Endothelial cell of umbilical vein (primary cell): ENCODE results near the gene STKLD1. TPM values are rescaled to one million over a fixed set of nuclear protein-coding genes. Genes with fewer than 3 reads are reported as not detected.
A peak's percentile ranks its signal among the peaks of the same experiment; 100 is the strongest.

Experiments
- BruUV-seq: library from RNA; stranded (reverse); fragments of 400-500 nt; replicated peaks from 2 replicates; lab custom pipeline; 2021; lab: Mats Ljungman, UMichigan
- CTCF ChIA-PET: fragments of 300-600, 350-600 bp; sonication (Branson Sonifier 250); formaldehyde crosslinking; loops from one replicate; lab custom pipeline; 2021; ENCODE audit warnings: antibody characterized with exemption, inconsistent platforms; lab: Charles Lee
- POLR2A ChIA-PET: fragments of 300-600, 350-600 bp; sonication (Branson Sonifier 250); formaldehyde crosslinking; loops from one replicate; lab custom pipeline; 2021; ENCODE audit warnings: antibody characterized with exemption, inconsistent platforms; lab: Charles Lee
- DNase-seq: peaks from one replicate; pipeline ENCODE4 v3.0.0-alpha.2; 2011; ENCODE audit warnings: low read depth, low spot score
- FAIRE-seq: peaks from 2 replicates; lab custom pipeline; 2011; peaks lifted over from hg19 to GRCh38; lab: Jason Lieb, UNC
- H2AFZ ChIP-seq: 2 replicates; pipeline ENCODE4 v1.6.0; 2012; ENCODE audit warnings: low read depth, low read length, control low read depth, inconsistent platforms
- H3K27ac ChIP-seq: 2 replicates; pipeline ENCODE4 v1.5.1; 2011; ENCODE audit warnings: low read depth, mild to moderate bottlenecking, control low read depth, low read length, moderate library complexity; ENCODE audit not compliant: insufficient read depth
- H3K27me3 ChIP-seq, 2 experiments: 2 replicates each; pipeline versions ENCODE4 v1.6.0 to v1.6.1; 2011; ENCODE audit warnings: low read length in 2 of 2, mixed read lengths in 1 of 2; ENCODE audit not compliant: control insufficient read depth in 2 of 2, insufficient read depth in 2 of 2
- H3K36me3 ChIP-seq, 2 experiments: 2 replicates in 1 of 2; 3 replicates in 1 of 2; pipeline ENCODE4 v1.5.1; 2011; ENCODE audit warnings: low read length in 2 of 2, mild to moderate bottlenecking in 1 of 2, moderate library complexity in 1 of 2; ENCODE audit not compliant: control insufficient read depth in 2 of 2, insufficient read depth in 2 of 2; ENCODE audit errors: extremely low read depth in 1 of 2
- H3K4me1 ChIP-seq: 3 replicates; pipeline ENCODE4 v1.5.1; 2011; ENCODE audit warnings: mild to moderate bottlenecking, low read length; ENCODE audit not compliant: control insufficient read depth, insufficient read depth; ENCODE audit errors: extremely low read depth
- H3K4me2 ChIP-seq: 2 replicates; pipeline ENCODE4 v1.6.1; 2011; ENCODE audit warnings: low read length, control low read depth, mixed read lengths; ENCODE audit not compliant: insufficient read depth
- H3K4me3 ChIP-seq, 3 experiments: fragments of 200-600 bp in 1 of 3; sonication (generic), shearing (Covaris generic) in 1 of 3; replicated peaks in 1 of 3; 2 replicates each; pipeline ENCODE4 v1.5.1; 2011 to 2016; ENCODE audit warnings: control low read depth in 3 of 3, low read length in 3 of 3, mild to moderate bottlenecking in 2 of 3, inconsistent platforms in 1 of 3, low read depth in 1 of 3, moderate library complexity in 1 of 3; ENCODE audit not compliant: insufficient read depth in 1 of 3
- H3K79me2 ChIP-seq: 2 replicates; pipeline ENCODE4 v1.6.0; 2012; ENCODE audit warnings: low read length, inconsistent platforms; ENCODE audit not compliant: control insufficient read depth, insufficient read depth
- H3K9ac ChIP-seq: replicated peaks from 2 replicates; pipeline ENCODE3; 2011; ENCODE audit warnings: low read length, control low read depth; ENCODE audit not compliant: insufficient read depth; ENCODE audit errors: extremely low read depth
- H3K9me1 ChIP-seq: replicated peaks from 3 replicates; pipeline ENCODE4 v1.6.0; 2011; ENCODE audit warnings: mild to moderate bottlenecking, low read length; ENCODE audit not compliant: control insufficient read depth, insufficient read depth; ENCODE audit errors: extremely low read depth
- H3K9me3 ChIP-seq: replicated peaks from 2 replicates; pipeline ENCODE4 v1.5.1; 2012; ENCODE audit warnings: low read length, inconsistent platforms; ENCODE audit not compliant: control insufficient read depth, insufficient read depth
- H4K20me1 ChIP-seq: replicated peaks from 2 replicates; pipeline ENCODE3; 2011; ENCODE audit warnings: mild to moderate bottlenecking, low read length; ENCODE audit not compliant: control insufficient read depth, insufficient read depth; ENCODE audit errors: extremely low read depth
- CTCF ChIP-seq, 2 donors: IDR thresholded peaks; 1 replicate in 1 of 2; 2 replicates in 1 of 2; pipeline ENCODE4 v1.5.1; 2011; ENCODE audit warnings: low read length in 2 of 2, mild to moderate bottlenecking in 2 of 2, moderate library complexity in 2 of 2, control low read depth in 1 of 2, inconsistent platforms in 1 of 2, low read depth in 1 of 2; ENCODE audit not compliant: insufficient read depth in 1 of 2; ENCODE audit errors: extremely low read depth in 1 of 2
- POLR2AphosphoS5 ChIP-seq: IDR thresholded peaks from 2 replicates; pipeline ENCODE4 v1.6.1; 2012; ENCODE audit warnings: low read depth, mild to moderate bottlenecking, control low read depth, low read length, moderate library complexity; ENCODE audit not compliant: insufficient read depth
- dilution Hi-C: fragments of 300-500 bp; cut with MboI; formaldehyde crosslinking; loops from one replicate; pipeline ENCODE4 v1.15.0; 2019; ENCODE audit warnings: low sequenced_read_pairs; ENCODE audit not compliant: extremely low pct_ligation_motif_present
- intact Hi-C: fragments of 100-400 bp; cut with micrococcal nuclease; formaldehyde crosslinking; loops from one replicate; pipeline ENCODE4 v1.10.0; 2022
- polyA plus RNA-seq, 4 experiments: library from polyadenylated mRNA; depleted of rRNA in 3 of 4; stranded (reverse) in 3 of 4; unstranded in 1 of 4; fragments of >200 nt; gene quantifications; 2 replicates each; pipeline versions ENCODE4 v1.2.1 to v1.2.3, GENCODE V29; 2011 to 2012; ENCODE audit warnings: missing spikeins in 1 of 4
- total RNA-seq: library from RNA; stranded (reverse); gene quantifications from 2 replicates; pipeline ENCODE4 v1.2.3, GENCODE V29; 2021

The STKLD1 gene
- total and polyA plus RNA-seq, 2 donors (not counting 3 experiments of a cell fraction or from before 2014, with no cell fraction given), result 0.29 to 0.77 TPM

- Histone ChIP-seq H3K9ac (peak overlapping the region; percentile 78), H3K4me1 (peaks cover 10% of the 10 kb centered on the region), H3K79me2 (no peaks in the 10 kb centered on the region), H3K36me3 (peaks cover 6 to 22% of the 10 kb centered on the region in 2 experiments), H3K4me3 (peak overlapping the region; percentile 62 to 78 (median 77)), H3K27me3 (no peaks in the 10 kb centered on the region), H2AFZ (no peak overlapping the region), H3K9me1 (no peaks in the 10 kb centered on the region), H3K27ac (peak overlapping the region; percentile 60), H4K20me1 (no peaks in the 10 kb centered on the region), H3K9me3 (no peaks in the 10 kb centered on the region), H3K4me2 (peak overlapping the region; percentile 72)
- ChIA-PET CTCF (interaction anchor here (1.2 to 1.4 kb wide), 5 partner anchors 14 to 170 kb away, joined by 5 to 7 read pairs (median 5); no protein-coding TSS in a partner anchor), POLR2A (interaction anchor here (1.0 to 1.5 kb wide), 2 partner anchors 8 to 9 kb away, joined by 3 to 10 read pairs; partner anchors contain the start of genes MED22 and RPL7A)
- FAIRE-seq, result peak; percentile 76
- TF ChIP-seq CTCF (IDR thresholded peaks at IDR 0.05; ENCODE audit: extremely low read depth in 1 of 2, insufficient read depth in 1 of 2, low read depth in 1 of 2, low read length in 2 of 2) (peak in 1 of 2 donors; percentile 9), POLR2AphosphoS5 (no peak)
- peak; percentile 46 for DNase-seq
- BruUV-seq, result no TSS peak
- intact Hi-C loops, result loop anchor here (1.0 to 2.0 kb wide), 3 partner anchors 19 to 130 kb away; partner anchors contain the start of gene SLC2A6
- dilution Hi-C loops, result no loop called here
These were observed 20.2 kb upstream of the STKLD1 start for GRCh38 chr9:133355881-133356357.
